GM23248 (cell line): ENCODE data around the gene KSR2. TPM values are rescaled to one million over a fixed set of nuclear protein-coding genes. Genes with fewer than 3 reads are reported as not detected.
A peak's percentile ranks its signal among the peaks of the same experiment; 100 is the strongest.

Source experiments
- DNase-seq: peaks from one replicate; pipeline ENCODE4 v3.0.0-alpha.2; 2015
- H2AFZ ChIP-seq: fragments of 200-600 bp; sonication (generic); 2 replicates; pipeline ENCODE4 v1.6.1; 2016; ENCODE audit warnings: antibody characterized with exemption
- H3F3A ChIP-seq: fragments of 200-600 bp; sonication (generic); 2 replicates; pipeline ENCODE4 v1.6.1; 2016; ENCODE audit warnings: mild to moderate bottlenecking, antibody characterized with exemption, mixed run types; ENCODE audit not compliant: insufficient read depth
- H3K27ac ChIP-seq: fragments of 200-600 bp; sonication (generic); 2 replicates; pipeline ENCODE4 v1.5.1; 2016; ENCODE audit warnings: mild to moderate bottlenecking
- H3K27me3 ChIP-seq: fragments of 200-600 bp; sonication (generic); replicated peaks from 2 replicates; pipeline ENCODE4 v1.6.1; 2016; ENCODE audit warnings: mild to moderate bottlenecking; ENCODE audit not compliant: insufficient read depth
- H3K36me3 ChIP-seq: fragments of 200-600 bp; sonication (generic); 2 replicates; pipeline ENCODE4 v1.6.1; 2016; ENCODE audit warnings: low read depth, mild to moderate bottlenecking
- H3K4me1 ChIP-seq: fragments of 200-600 bp; sonication (generic); 2 replicates; pipeline ENCODE4 v1.6.1; 2016; ENCODE audit warnings: mild to moderate bottlenecking; ENCODE audit not compliant: insufficient read depth
- H3K4me2 ChIP-seq: fragments of 200-600 bp; sonication (generic); one replicate; pipeline ENCODE4 v1.6.1; 2016; ENCODE audit warnings: mild to moderate bottlenecking; ENCODE audit not compliant: unreplicated experiment
- H3K4me3 ChIP-seq: fragments of 200-600 bp; sonication (generic); 2 replicates; pipeline ENCODE4 v1.5.1; 2016; ENCODE audit warnings: mild to moderate bottlenecking
- H3K79me2 ChIP-seq: fragments of 200-600 bp; sonication (generic); 2 replicates; pipeline ENCODE4 v1.6.1; 2016; ENCODE audit warnings: mild to moderate bottlenecking; ENCODE audit not compliant: insufficient read depth
- H3K9ac ChIP-seq: fragments of 200-600 bp; sonication (generic); 2 replicates; pipeline ENCODE4 v1.6.1; 2016; ENCODE audit warnings: mild to moderate bottlenecking
- H3K9me2 ChIP-seq: fragments of 200-600 bp; sonication (generic); 2 replicates; pipeline ENCODE4 v1.6.1; 2016; ENCODE audit warnings: mixed run types, mild to moderate bottlenecking, moderate library complexity; ENCODE audit not compliant: insufficient read depth
- H3K9me3 ChIP-seq: fragments of 200-600 bp; sonication (generic); one replicate; pipeline ENCODE4 v1.6.1; 2017; ENCODE audit warnings: low read depth
- H4K20me1 ChIP-seq: fragments of 200-600 bp; sonication (generic); 2 replicates; pipeline ENCODE4 v1.6.0; 2016; ENCODE audit not compliant: insufficient read depth
- EZH2 ChIP-seq: fragments of 200-600 bp; sonication (generic); IDR thresholded peaks from 2 replicates; pipeline ENCODE4 v1.6.1; 2018; ENCODE audit warnings: antibody characterized with exemption, mild to moderate bottlenecking; ENCODE audit not compliant: insufficient read depth, poor library complexity, severe bottlenecking
- EZH2phosphoT487 ChIP-seq: fragments of 200-600 bp; sonication (generic); IDR thresholded peaks from 2 replicates; pipeline ENCODE4 v1.6.1; 2018; ENCODE audit warnings: antibody characterized with exemption, moderate library complexity, mild to moderate bottlenecking, low read depth; ENCODE audit not compliant: insufficient read depth
- WGBS, 2 experiments: methylation state at CpG; one replicate each; pipeline ENCODE4 v1.1.6; 2015 to 2017; ENCODE audit warnings: low lambda C conversion rate in 2 of 2, low coverage in 1 of 2; ENCODE audit errors: missing lambda C conversion rate in 2 of 2; 5-methylcytosine and 5-hydroxymethylcytosine counted together
- in situ Hi-C: fragments of 300-500 bp; cut with MboI; formaldehyde crosslinking; loops from 2 replicates; pipeline ENCODE4 v1.15.0; 2020
- polyA plus RNA-seq: library from polyadenylated mRNA; unstranded; fragments of >200 nt; fragmentation: Nextera tagmentation; extraction: Ambion mirVana; gene quantifications from 2 replicates; pipeline ENCODE4 v1.2.1, GENCODE V29; 2016
- total RNA-seq: library from RNA; depleted of rRNA; stranded (reverse); fragments of >200 nt; shearing (Covaris generic); gene quantifications from 2 replicates; pipeline ENCODE4 v1.2.3, GENCODE V29; 2014

The KSR2 gene
- total and polyA plus RNA-seq, 2 experiments from 2014 or later = not detected

GRCh38 chr12:117842220-117842619, 126.6 kb downstream of the KSR2 start:
- Histone ChIP-seq H4K20me1 (no peaks in the 10 kb centered on the region), H3K4me3 (no peak overlapping the region), H3K4me1 (no peaks in the 10 kb centered on the region), H3K9ac (no peak overlapping the region), H3K27me3 (peaks cover 8% of the 10 kb centered on the region), H3K4me2 (no peak overlapping the region), H3K9me2 (no peaks in the 10 kb centered on the region), H3F3A (no peaks in the 10 kb centered on the region), H3K27ac (no peak overlapping the region), H3K79me2 (no peaks in the 10 kb centered on the region), H2AFZ (no peak overlapping the region), H3K36me3 (no peaks in the 10 kb centered on the region), H3K9me3 (no peaks in the 10 kb centered on the region)
- in situ Hi-C loops = no loop called here
- no peak for TF ChIP-seq EZH2phosphoT487
- no peak for TF ChIP-seq EZH2
- whole genome bisulfite sequencing, 2 experiments = 49 to 57% methylated on average over 2 of the region's 2 CpGs
- no peak for DNase-seq

DNA sequence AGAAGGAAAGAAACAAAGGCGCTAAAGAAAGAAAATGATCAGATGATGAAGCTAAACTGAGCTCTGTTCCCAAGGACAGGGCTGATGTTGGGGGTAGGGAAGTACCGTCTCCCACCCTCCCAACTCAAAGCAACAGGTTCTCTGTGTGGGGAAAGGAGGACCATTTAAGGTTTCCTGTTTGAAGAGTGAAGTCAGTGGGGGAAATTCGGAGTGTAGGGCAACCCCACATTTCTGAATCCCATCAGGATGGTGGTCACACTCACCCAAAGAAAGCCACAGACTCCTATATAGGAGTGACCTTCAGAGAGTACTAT, 131.1 kb downstream of the KSR2 start:
- Histone ChIP-seq H3K27ac (no peak overlapping the region), H3K9me3 (no peaks in the 10 kb centered on the region), H2AFZ (no peak overlapping the region), H3K4me3 (no peak overlapping the region), H3K36me3 (no peaks in the 10 kb centered on the region), H3K4me2 (no peak overlapping the region), H3K27me3 (peaks cover 8% of the 10 kb centered on the region), H3F3A (no peaks in the 10 kb centered on the region), H3K9ac (no peak overlapping the region), H4K20me1 (no peaks in the 10 kb centered on the region), H3K9me2 (no peaks in the 10 kb centered on the region), H3K79me2 (no peaks in the 10 kb centered on the region), H3K4me1 (peaks cover 11% of the 10 kb centered on the region)
- TF ChIP-seq EZH2phosphoT487 = no peak
- no peak for TF ChIP-seq EZH2
- WGBS, 2 experiments = 34 to 36% methylated on average over 3 of the region's 3 CpGs
- no peak for DNase-seq
- in situ Hi-C loops = loop anchor here (10.0 kb wide), 2 partner anchors 243 to 473 kb away; partner anchors contain the start of gene NOS1

DNA sequence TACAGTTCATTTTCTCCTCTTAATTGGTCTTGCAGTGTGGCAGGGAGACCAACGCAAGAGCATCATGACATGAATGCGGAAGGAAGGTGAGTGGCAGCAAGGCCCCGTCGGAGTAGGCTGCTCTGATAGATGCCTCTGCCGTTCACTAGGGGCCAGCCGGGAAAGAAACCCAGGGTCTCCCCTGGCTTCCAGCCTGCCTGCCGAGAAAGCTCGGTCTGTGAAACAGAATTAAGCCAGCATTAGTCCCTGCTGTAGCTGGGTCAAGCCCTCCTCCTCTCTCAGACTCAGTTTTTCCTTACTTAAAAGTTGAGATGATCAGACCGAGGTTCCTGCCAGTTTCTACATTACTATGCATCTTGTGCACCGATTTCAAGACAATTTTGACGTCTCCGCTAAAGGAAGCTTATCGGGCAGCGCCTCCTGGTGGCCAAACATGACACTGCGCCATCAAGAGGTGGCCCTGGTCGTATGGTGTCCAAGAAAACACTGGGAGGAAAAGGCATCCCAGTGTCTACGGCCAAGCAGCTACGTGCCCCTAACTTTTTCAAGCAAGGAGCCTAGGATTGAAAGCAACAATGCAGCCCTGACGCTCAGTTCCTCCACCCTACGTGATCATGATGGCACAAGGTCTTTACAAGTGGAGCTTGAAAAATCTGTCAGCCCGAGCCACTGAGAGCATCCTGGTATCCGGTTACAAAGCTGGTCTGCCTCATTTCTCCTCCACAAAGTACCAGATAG, 131.6 kb downstream of the KSR2 start:
- no peaks in the 10 kb centered on the region for H4K20me1 ChIP-seq
- H3K4me3 ChIP-seq = no peak overlapping the region
- DNase-seq = peak; percentile 78
- in situ Hi-C loops = loop anchor here (10.0 kb wide), 2 partner anchors 242 to 472 kb away; partner anchors contain the start of gene NOS1
- H3K9me3 ChIP-seq = no peaks in the 10 kb centered on the region
- H3K27ac ChIP-seq = no peak overlapping the region
- no peaks in the 10 kb centered on the region for H3K36me3 ChIP-seq
- peaks cover 16% of the 10 kb centered on the region for H3K4me1 ChIP-seq
- no peaks in the 10 kb centered on the region for H3F3A ChIP-seq
- no peak overlapping the region for H3K4me2 ChIP-seq
- H3K79me2 ChIP-seq = no peaks in the 10 kb centered on the region
- no peaks in the 10 kb centered on the region for H3K9me2 ChIP-seq
- WGBS, 2 experiments = 18 to 19% methylated on average over 22 of the region's 22 CpGs
- no peak for TF ChIP-seq EZH2
- no peak overlapping the region for H3K9ac ChIP-seq
- H2AFZ ChIP-seq = no peak overlapping the region
- peaks cover 8% of the 10 kb centered on the region for H3K27me3 ChIP-seq

DNA sequence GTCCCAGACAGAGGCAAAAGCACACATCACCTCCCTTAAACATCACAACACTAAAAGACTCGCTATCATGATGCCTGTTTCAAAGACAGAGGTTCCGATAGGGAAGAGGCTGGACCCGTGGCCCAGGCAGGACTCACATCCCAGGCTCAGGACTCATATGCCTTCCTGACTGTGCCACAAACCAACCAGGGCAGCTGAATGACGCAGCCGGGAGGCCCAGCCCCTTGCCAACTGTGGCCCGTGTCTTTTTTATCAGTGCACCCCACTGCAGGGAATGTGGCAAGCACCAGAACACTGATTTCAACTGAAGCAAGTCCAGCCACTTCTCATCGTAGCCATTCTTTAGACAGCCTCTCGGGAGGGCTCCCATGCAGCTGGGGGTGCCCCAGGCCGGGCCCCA, 132.3 kb downstream of the KSR2 start:
- no peak overlapping the region for H2AFZ ChIP-seq
- H3K9ac ChIP-seq = no peak overlapping the region
- no peak for DNase-seq
- H3K4me2 ChIP-seq = no peak overlapping the region
- TF ChIP-seq EZH2 (no peak), EZH2phosphoT487 (no peak)
- H3K79me2 ChIP-seq = no peaks in the 10 kb centered on the region
- H3K4me1 ChIP-seq = peaks cover 17% of the 10 kb centered on the region
- no peak overlapping the region for H3K4me3 ChIP-seq
- H3K9me2 ChIP-seq = no peaks in the 10 kb centered on the region
- no peaks in the 10 kb centered on the region for H4K20me1 ChIP-seq
- H3K27me3 ChIP-seq = peaks cover 8% of the 10 kb centered on the region; the same call in 1 of the 2 replicates
- H3K9me3 ChIP-seq = no peaks in the 10 kb centered on the region
- no peak overlapping the region for H3K27ac ChIP-seq
- H3K36me3 ChIP-seq = no peaks in the 10 kb centered on the region
- in situ Hi-C loops = loop anchor here (10.0 kb wide), 2 partner anchors 242 to 472 kb away; partner anchors contain the start of gene NOS1
- WGBS, 2 experiments = 83 to 86% methylated on average over 9 of the region's 9 CpGs
- H3F3A ChIP-seq = no peaks in the 10 kb centered on the region
